IPS DF 6.9 (cell line): ENCODE data around the gene ZNF608.

Experiments used
- DNase-seq: peaks from one replicate; pipeline ENCODE4 v3.0.0-alpha.2; 2013; ENCODE audit warnings: low read depth, low spot score
- H3K27ac ChIP-seq: one replicate; pipeline ENCODE4 v1.5.1; 2013; ENCODE audit warnings: low read length, control low read depth
- H3K27me3 ChIP-seq: 2 replicates; pipeline ENCODE4 v1.6.1; 2013; ENCODE audit warnings: mild to moderate bottlenecking, low read length; ENCODE audit not compliant: control insufficient read depth, insufficient read depth
- H3K36me3 ChIP-seq: 2 replicates; pipeline ENCODE4 v1.6.1; 2013; ENCODE audit warnings: low read length; ENCODE audit not compliant: control insufficient read depth, insufficient read depth
- H3K4me1 ChIP-seq: 2 replicates; pipeline ENCODE4 v1.6.1; 2013; ENCODE audit warnings: low read length; ENCODE audit not compliant: control insufficient read depth, insufficient read depth
- H3K4me3 ChIP-seq: 2 replicates; pipeline ENCODE4 v1.5.1; 2013; ENCODE audit warnings: mild to moderate bottlenecking, low read length
- H3K9me3 ChIP-seq: 2 replicates; pipeline ENCODE4 v1.6.1; 2013; ENCODE audit warnings: low read length, inconsistent platforms; ENCODE audit not compliant: control insufficient read depth, insufficient read depth
- WGBS: extraction: QIAGEN DNeasy Blood & Tissue Kit; methylation state at CpG from one replicate; pipeline ENCODE4 v1.1.7; 2013; ENCODE audit warnings: mixed read lengths, missing lambda C conversion rate; ENCODE audit not compliant: insufficient read length, insufficient coverage; 5-methylcytosine and 5-hydroxymethylcytosine counted together

ZNF608 gene

GRCh38 chr5:124745928-124746915, at the start of gene ZNF608:
Gene ZNF608, minus strand, starts transcription at chr5:124746639. Its CDS starts 1,650 bp downstream, at chr5:124744989.
- WGBS: no CpG with 5 or more reads among the region's 18 CpGs
- DNase-seq: no peak

GRCh38 chr5:124795829-124796228, 49.4 kb upstream of the ZNF608 start:
- Histone ChIP-seq H3K4me1 (no peaks in the 10 kb centered on the region), H3K9me3 (no peaks in the 10 kb centered on the region), H3K4me3 (no peak overlapping the region), H3K27ac (no peak overlapping the region), H3K27me3 (no peaks in the 10 kb centered on the region), H3K36me3 (no peaks in the 10 kb centered on the region)
- whole genome bisulfite sequencing: no CpG with 5 or more reads among the region's 4 CpGs
- no peak for DNase-seq

More at GRCh38 chr5:124745928-124746915, at the start of gene ZNF608:
- Histone ChIP-seq H3K4me1 (no peaks in the 10 kb centered on the region; the same call in none of the 2 replicates), H3K9me3 (no peaks in the 10 kb centered on the region), H3K36me3 (no peaks in the 10 kb centered on the region), H3K27ac (no peak within 1 kb of the TSS), H3K27me3 (no peaks in the 10 kb centered on the region), H3K4me3 (peak within 1 kb of the TSS; percentile 84; the same call in 1 of the 2 replicates)

GRCh38 chr5:124790895-124791732, 44.7 kb upstream of the ZNF608 start:
- H3K9me3 ChIP-seq: no peaks in the 10 kb centered on the region
- H3K27me3 ChIP-seq: no peaks in the 10 kb centered on the region
- H3K36me3 ChIP-seq: no peaks in the 10 kb centered on the region
- no peak overlapping the region for H3K4me3 ChIP-seq
- no peak overlapping the region for H3K27ac ChIP-seq
- no CpG with 5 or more reads among the region's 7 CpGs for WGBS
- H3K4me1 ChIP-seq: no peaks in the 10 kb centered on the region
- no peak for DNase-seq

DNA sequence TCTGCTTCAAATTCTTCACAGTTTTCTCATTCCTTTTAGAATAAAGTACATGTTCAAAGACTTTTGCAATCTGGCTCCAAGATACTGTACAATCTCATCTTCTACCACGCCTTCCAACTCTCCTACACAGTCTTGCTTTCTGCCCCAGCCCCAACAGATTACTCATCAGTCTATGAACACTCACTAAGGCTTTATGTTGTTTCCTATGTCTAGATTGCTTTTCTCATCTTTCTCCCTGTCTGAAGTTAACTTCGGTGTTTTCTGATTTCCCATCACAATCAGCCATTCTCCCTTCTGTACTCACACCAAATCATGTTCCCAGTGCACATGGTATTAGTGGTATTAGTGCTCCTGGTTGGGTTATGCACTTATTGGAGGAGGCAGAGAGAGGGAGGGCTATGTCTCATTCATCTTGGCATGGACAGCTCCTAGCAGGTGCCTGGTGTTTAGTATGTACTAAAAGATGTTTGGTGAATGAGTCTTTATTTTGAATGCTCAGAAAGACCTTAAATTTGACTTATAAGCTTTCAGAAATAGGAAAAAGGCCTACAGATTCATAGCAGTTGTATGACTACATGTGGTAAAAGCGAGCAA, 44.0 kb upstream of the ZNF608 start:
- Histone ChIP-seq H3K27me3 (no peaks in the 10 kb centered on the region), H3K9me3 (no peaks in the 10 kb centered on the region), H3K4me3 (no peak overlapping the region), H3K27ac (no peak overlapping the region), H3K36me3 (no peaks in the 10 kb centered on the region), H3K4me1 (no peaks in the 10 kb centered on the region)
- no CpG with 5 or more reads among the region's 3 CpGs for WGBS
- DNase-seq: no peak

GRCh38 chr5:124789104-124789605, 42.7 kb upstream of the ZNF608 start:
- H3K9me3 ChIP-seq: no peaks in the 10 kb centered on the region
- no peak overlapping the region for H3K4me3 ChIP-seq
- no peaks in the 10 kb centered on the region for H3K36me3 ChIP-seq
- WGBS: no CpG with 5 or more reads among the region's 4 CpGs
- H3K27me3 ChIP-seq: no peaks in the 10 kb centered on the region
- no peak for DNase-seq
- H3K27ac ChIP-seq: no peak overlapping the region
- H3K4me1 ChIP-seq: no peaks in the 10 kb centered on the region

GRCh38 chr5:124783794-124784193, 37.4 kb upstream of the ZNF608 start:
- WGBS: no CpG with 5 or more reads among the region's 2 CpGs
- no peak for DNase-seq
- no peaks in the 10 kb centered on the region for H3K36me3 ChIP-seq
- no peaks in the 10 kb centered on the region for H3K4me1 ChIP-seq
- no peak overlapping the region for H3K27ac ChIP-seq
- H3K27me3 ChIP-seq: no peaks in the 10 kb centered on the region
- no peaks in the 10 kb centered on the region for H3K9me3 ChIP-seq
- no peak overlapping the region for H3K4me3 ChIP-seq

- no peaks in the 10 kb centered on the region for H3K4me1 ChIP-seq
- no peaks in the 10 kb centered on the region for H3K9me3 ChIP-seq
- no peak overlapping the region for H3K27ac ChIP-seq
- H3K4me3 ChIP-seq: no peak overlapping the region
- no peak for DNase-seq
- WGBS: no CpG with 5 or more reads among the region's 3 CpGs
- H3K27me3 ChIP-seq: no peaks in the 10 kb centered on the region
- H3K36me3 ChIP-seq: no peaks in the 10 kb centered on the region
Measured at GRCh38 chr5:124783285-124783684, 36.8 kb upstream of the ZNF608 start.

DNA sequence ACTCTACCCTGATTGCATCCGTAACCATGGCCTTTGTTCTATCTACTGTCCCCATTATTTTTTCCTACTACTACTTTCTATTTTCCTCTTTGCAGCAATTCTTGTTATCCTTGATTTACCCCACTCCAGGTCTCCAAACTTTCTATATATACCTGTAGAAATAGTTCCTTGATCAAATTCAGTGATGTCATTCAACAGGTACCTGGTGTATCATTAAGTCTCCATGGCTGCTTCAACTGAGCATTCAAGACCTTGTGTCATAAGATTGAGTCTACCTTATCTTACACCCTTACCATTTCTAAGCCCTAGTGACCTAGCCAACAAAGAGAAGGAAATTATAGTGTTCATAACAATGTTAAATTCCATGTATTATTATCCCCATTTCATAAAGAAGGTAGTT, 35.8 kb upstream of the ZNF608 start:
- H3K9me3 ChIP-seq: no peaks in the 10 kb centered on the region
- no peak overlapping the region for H3K4me3 ChIP-seq
- no peaks in the 10 kb centered on the region for H3K4me1 ChIP-seq
- H3K36me3 ChIP-seq: no peaks in the 10 kb centered on the region
- DNase-seq: no peak
- no CpG with 5 or more reads among the region's 1 CpG for WGBS
- H3K27me3 ChIP-seq: no peaks in the 10 kb centered on the region
- H3K27ac ChIP-seq: no peak overlapping the region

DNA sequence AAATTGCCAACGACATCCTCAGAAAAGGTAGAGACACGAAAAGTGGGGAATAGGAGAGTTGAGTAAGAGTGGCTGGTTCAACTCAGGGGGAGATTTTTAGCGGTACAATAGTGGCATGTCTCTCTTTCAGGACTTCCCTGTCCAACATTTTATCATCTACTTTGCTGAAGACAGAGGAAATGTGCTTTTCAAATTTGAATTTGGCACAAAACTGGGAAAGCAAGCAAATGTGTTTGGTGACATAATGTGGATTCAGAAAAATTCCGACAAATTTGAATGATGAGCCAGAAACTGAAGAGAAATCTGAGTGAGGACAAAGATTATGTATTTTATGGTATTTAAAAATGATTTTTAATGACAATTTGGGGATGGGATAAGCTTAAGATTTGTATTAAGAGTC, 33.6 kb upstream of the ZNF608 start:
- Histone ChIP-seq H3K27ac (no peak overlapping the region), H3K36me3 (no peaks in the 10 kb centered on the region), H3K4me3 (no peak overlapping the region), H3K27me3 (no peaks in the 10 kb centered on the region), H3K9me3 (no peaks in the 10 kb centered on the region), H3K4me1 (no peaks in the 10 kb centered on the region)
- no peak for DNase-seq
- no CpG with 5 or more reads among the region's 4 CpGs for WGBS
